WTC11 (cell line): ENCODE results near the gene BTBD7. TPM values are rescaled to one million over a fixed set of nuclear protein-coding genes. Genes with fewer than 3 reads are reported as not detected.

Experiments
- ATAC-seq: fragments of 200-7000 bp; cut with Tn5 transposase; 2 replicates; pipeline ENCODE4 v1.10.0; 2021; ENCODE audit warnings: mild to moderate bottlenecking, moderate library complexity
- CTCF ChIA-PET: fragments of 300-600 bp; sonication (Branson Sonifier 250); formaldehyde crosslinking; loops from one replicate; lab custom pipeline; 2021; ENCODE audit warnings: antibody characterized with exemption; lab: Charles Lee
- POLR2A ChIA-PET: fragments of 350-600 bp; sonication (Branson Sonifier 250); formaldehyde crosslinking; loops from one replicate; lab custom pipeline; 2021; ENCODE audit warnings: antibody characterized with exemption; lab: Charles Lee
- DNase-seq: peaks from one replicate; pipeline ENCODE4 v3.0.0; 2021; ENCODE audit warnings: low spot score
- H3K27ac Mint-ChIP-seq: 2 replicates; pipeline ENCODE4 v1.8.0; 2021; ENCODE audit warnings: mixed read lengths
- H3K27me3 Mint-ChIP-seq: 2 replicates; pipeline ENCODE4 v1.8.0; 2021; ENCODE audit warnings: low read depth, mild to moderate bottlenecking, moderate library complexity, mixed read lengths
- H3K36me3 Mint-ChIP-seq: 2 replicates; pipeline ENCODE4 v1.8.0; 2021; ENCODE audit warnings: mixed read lengths
- H3K4me1 Mint-ChIP-seq: 2 replicates; pipeline ENCODE4 v1.8.0; 2022; ENCODE audit warnings: mixed read lengths
- H3K4me3 Mint-ChIP-seq: 2 replicates; pipeline ENCODE4 v1.8.0; 2021; ENCODE audit warnings: mild to moderate bottlenecking, moderate library complexity, mixed read lengths
- H3K9me3 Mint-ChIP-seq: 2 replicates; pipeline ENCODE4 v1.8.0; 2021; ENCODE audit warnings: mixed read lengths
- ATF3 ChIP-seq: sonication (generic); formaldehyde crosslinking; conservative IDR thresholded peaks from 2 replicates; pipeline ENCODE4 v1.8.1; 2022; ENCODE audit warnings: mild to moderate bottlenecking, missing genetic modification reagents
- CBFB ChIP-seq: sonication (generic); formaldehyde crosslinking; IDR thresholded peaks from 2 replicates; pipeline ENCODE4 v1.8.1; 2022; ENCODE audit warnings: mild to moderate bottlenecking, low read depth, missing genetic modification reagents
- ETV6 ChIP-seq: sonication (generic); formaldehyde crosslinking; IDR thresholded peaks from 2 replicates; pipeline ENCODE4 v1.8.1; 2022; ENCODE audit warnings: mild to moderate bottlenecking, missing genetic modification reagents
- NR1H2 ChIP-seq: sonication (generic); formaldehyde crosslinking; IDR thresholded peaks from 2 replicates; pipeline ENCODE4 v1.9.0; 2021; ENCODE audit warnings: mild to moderate bottlenecking, moderate library complexity, missing genetic modification reagents
- OVOL2 ChIP-seq: fragments of 250-450 bp; sonication (Bioruptor Pico); IDR thresholded peaks from 2 replicates; pipeline ENCODE4 v1.9.0; 2021; ENCODE audit warnings: mild to moderate bottlenecking, borderline replicate concordance
- RELA ChIP-seq: sonication (generic); formaldehyde crosslinking; IDR thresholded peaks from 2 replicates; pipeline ENCODE4 v1.8.1; 2022; ENCODE audit warnings: missing genetic modification reagents, mild to moderate bottlenecking, borderline replicate concordance
- STAT6 ChIP-seq: sonication (generic); formaldehyde crosslinking; conservative IDR thresholded peaks from 2 replicates; pipeline ENCODE4 v1.8.1; 2023; ENCODE audit warnings: mild to moderate bottlenecking, low read depth, missing genetic modification reagents, moderate library complexity
- TP53 ChIP-seq: sonication (generic); formaldehyde crosslinking; IDR thresholded peaks from 2 replicates; pipeline ENCODE4 v1.8.1; 2023; ENCODE audit warnings: mild to moderate bottlenecking, missing genetic modification reagents
- ZNF138 ChIP-seq: sonication (generic); formaldehyde crosslinking; conservative IDR thresholded peaks from 2 replicates; pipeline ENCODE4 v1.8.1; 2022; ENCODE audit warnings: mild to moderate bottlenecking, moderate library complexity, missing genetic modification reagents
- ZNF219 ChIP-seq: sonication (generic); formaldehyde crosslinking; IDR thresholded peaks from 2 replicates; pipeline ENCODE4 v1.8.0; 2023; ENCODE audit warnings: missing genetic modification reagents, mild to moderate bottlenecking, borderline replicate concordance
- ZNF317 ChIP-seq: sonication (generic); formaldehyde crosslinking; IDR thresholded peaks from 2 replicates; pipeline ENCODE4 v1.8.1; 2023; ENCODE audit warnings: low read depth, mild to moderate bottlenecking, moderate library complexity, missing genetic modification reagents, borderline replicate concordance
- ZNF512 ChIP-seq: sonication (generic); formaldehyde crosslinking; IDR thresholded peaks from 2 replicates; pipeline ENCODE4 v1.8.1; 2022; ENCODE audit warnings: missing genetic modification reagents, borderline replicate concordance
- total RNA-seq: library from RNA; stranded (reverse); gene quantifications from 3 replicates; pipeline ENCODE4 v1.2.3, GENCODE V29; 2021
- TF ChIP-seq, protein P1 (sequence below): sonication (generic); formaldehyde crosslinking; IDR thresholded peaks from 2 replicates; pipeline ENCODE4 v1.8.0; 2022; ENCODE audit warnings: mild to moderate bottlenecking, missing genetic modification reagents
- TF ChIP-seq, protein P2 (sequence below): fragments of 250-450 bp; sonication (Bioruptor Pico); IDR thresholded peaks from 2 replicates; pipeline ENCODE4 v1.9.0; 2021; ENCODE audit warnings: mild to moderate bottlenecking, borderline replicate concordance
- TF ChIP-seq, protein P3 (sequence below): fragments of 250-450 bp; sonication (Bioruptor Pico); IDR thresholded peaks from 2 replicates; pipeline ENCODE4 v1.9.0; 2021; ENCODE audit warnings: mild to moderate bottlenecking
- TF ChIP-seq, protein P4 (sequence below): sonication (generic); formaldehyde crosslinking; IDR thresholded peaks from 2 replicates; pipeline ENCODE4 v1.8.1; 2023; ENCODE audit warnings: mild to moderate bottlenecking, missing genetic modification reagents, moderate library complexity

The BTBD7 gene
- total RNA-seq, 1 experiment from 2014 or later, result 34.1 TPM

- TF ChIP-seq, protein P1, sequence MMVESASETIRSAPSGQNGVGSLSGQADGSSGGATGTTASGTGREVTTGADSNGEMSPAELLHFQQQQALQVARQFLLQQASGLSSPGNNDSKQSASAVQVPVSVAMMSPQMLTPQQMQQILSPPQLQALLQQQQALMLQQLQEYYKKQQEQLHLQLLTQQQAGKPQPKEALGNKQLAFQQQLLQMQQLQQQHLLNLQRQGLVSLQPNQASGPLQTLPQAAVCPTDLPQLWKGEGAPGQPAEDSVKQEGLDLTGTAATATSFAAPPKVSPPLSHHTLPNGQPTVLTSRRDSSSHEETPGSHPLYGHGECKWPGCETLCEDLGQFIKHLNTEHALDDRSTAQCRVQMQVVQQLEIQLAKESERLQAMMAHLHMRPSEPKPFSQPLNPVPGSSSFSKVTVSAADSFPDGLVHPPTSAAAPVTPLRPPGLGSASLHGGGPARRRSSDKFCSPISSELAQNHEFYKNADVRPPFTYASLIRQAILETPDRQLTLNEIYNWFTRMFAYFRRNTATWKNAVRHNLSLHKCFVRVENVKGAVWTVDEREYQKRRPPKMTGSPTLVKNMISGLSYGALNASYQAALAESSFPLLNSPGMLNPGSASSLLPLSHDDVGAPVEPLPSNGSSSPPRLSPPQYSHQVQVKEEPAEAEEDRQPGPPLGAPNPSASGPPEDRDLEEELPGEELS (CRISPR knock-in tag), result no peak
- no peak for TF ChIP-seq ETV6 (CRISPR knock-in tag)
- no peak for TF ChIP-seq STAT6
- TF ChIP-seq ZNF138 (CRISPR knock-in tag), result no peak
- TF ChIP-seq TP53 (CRISPR knock-in tag), result no peak
- TF ChIP-seq ATF3 (CRISPR knock-in tag), result no peak
- no peak for TF ChIP-seq ZNF219
- no peak for TF ChIP-seq ZNF512 (CRISPR knock-in tag)
- Mint-ChIP-seq H3K4me1 (peaks cover 33% of the 10 kb centered on the region), H3K4me3 (no peak overlapping the region), H3K27ac (peak overlapping the region; percentile 73), H3K27me3 (peaks cover 2% of the 10 kb centered on the region; the same call in 1 of the 2 replicates), H3K9me3 (peaks cover 52% of the 10 kb centered on the region), H3K36me3 (peaks cover 56% of the 10 kb centered on the region)
- POLR2A ChIA-PET, result no interaction called here
- CTCF ChIA-PET, result interaction anchor here (1.1 kb wide), 1 partner anchor 136 kb away, joined by 6 read pairs; the partner anchor contains the start of gene UBR7
- ATAC-seq (no peak), DNase-seq (no peak)
These were observed 10.4 kb upstream of the BTBD7 start for GRCh38 chr14:93343266-93343665.

GRCh38 chr14:93337884-93338283 is 5.0 kb upstream of the BTBD7 start:
- H3K4me3 Mint-ChIP-seq, result no peak overlapping the region
- H3K27me3 Mint-ChIP-seq, result peaks cover 2% of the 10 kb centered on the region; the same call in 1 of the 2 replicates
- ATAC-seq, result no peak
- CTCF ChIA-PET, result interaction anchor here (0.8 to 1.0 kb wide), 3 partner anchors 11 to 35 kb away, joined by 3 read pairs; no protein-coding TSS in a partner anchor
- DNase-seq, result no peak
- peaks cover 60% of the 10 kb centered on the region for H3K36me3 Mint-ChIP-seq
- H3K9me3 Mint-ChIP-seq, result peaks cover 45% of the 10 kb centered on the region
- peak overlapping the region; percentile 57; the same call in 1 of the 2 replicates for H3K27ac Mint-ChIP-seq
- POLR2A ChIA-PET, result no interaction called here
- H3K4me1 Mint-ChIP-seq, result peaks cover 29% of the 10 kb centered on the region
- no peak for TF ChIP-seq ZNF219
- TF ChIP-seq ZNF317 (CRISPR knock-in tag), result no peak
- no peak for TF ChIP-seq CBFB (CRISPR knock-in tag)
- no peak for TF ChIP-seq NR1H2 (CRISPR knock-in tag)
- no peak for TF ChIP-seq OVOL2 (CRISPR knock-in tag)
- no peak for TF ChIP-seq RELA (CRISPR knock-in tag)
- TF ChIP-seq STAT6, result no peak
- TF ChIP-seq, protein P2, sequence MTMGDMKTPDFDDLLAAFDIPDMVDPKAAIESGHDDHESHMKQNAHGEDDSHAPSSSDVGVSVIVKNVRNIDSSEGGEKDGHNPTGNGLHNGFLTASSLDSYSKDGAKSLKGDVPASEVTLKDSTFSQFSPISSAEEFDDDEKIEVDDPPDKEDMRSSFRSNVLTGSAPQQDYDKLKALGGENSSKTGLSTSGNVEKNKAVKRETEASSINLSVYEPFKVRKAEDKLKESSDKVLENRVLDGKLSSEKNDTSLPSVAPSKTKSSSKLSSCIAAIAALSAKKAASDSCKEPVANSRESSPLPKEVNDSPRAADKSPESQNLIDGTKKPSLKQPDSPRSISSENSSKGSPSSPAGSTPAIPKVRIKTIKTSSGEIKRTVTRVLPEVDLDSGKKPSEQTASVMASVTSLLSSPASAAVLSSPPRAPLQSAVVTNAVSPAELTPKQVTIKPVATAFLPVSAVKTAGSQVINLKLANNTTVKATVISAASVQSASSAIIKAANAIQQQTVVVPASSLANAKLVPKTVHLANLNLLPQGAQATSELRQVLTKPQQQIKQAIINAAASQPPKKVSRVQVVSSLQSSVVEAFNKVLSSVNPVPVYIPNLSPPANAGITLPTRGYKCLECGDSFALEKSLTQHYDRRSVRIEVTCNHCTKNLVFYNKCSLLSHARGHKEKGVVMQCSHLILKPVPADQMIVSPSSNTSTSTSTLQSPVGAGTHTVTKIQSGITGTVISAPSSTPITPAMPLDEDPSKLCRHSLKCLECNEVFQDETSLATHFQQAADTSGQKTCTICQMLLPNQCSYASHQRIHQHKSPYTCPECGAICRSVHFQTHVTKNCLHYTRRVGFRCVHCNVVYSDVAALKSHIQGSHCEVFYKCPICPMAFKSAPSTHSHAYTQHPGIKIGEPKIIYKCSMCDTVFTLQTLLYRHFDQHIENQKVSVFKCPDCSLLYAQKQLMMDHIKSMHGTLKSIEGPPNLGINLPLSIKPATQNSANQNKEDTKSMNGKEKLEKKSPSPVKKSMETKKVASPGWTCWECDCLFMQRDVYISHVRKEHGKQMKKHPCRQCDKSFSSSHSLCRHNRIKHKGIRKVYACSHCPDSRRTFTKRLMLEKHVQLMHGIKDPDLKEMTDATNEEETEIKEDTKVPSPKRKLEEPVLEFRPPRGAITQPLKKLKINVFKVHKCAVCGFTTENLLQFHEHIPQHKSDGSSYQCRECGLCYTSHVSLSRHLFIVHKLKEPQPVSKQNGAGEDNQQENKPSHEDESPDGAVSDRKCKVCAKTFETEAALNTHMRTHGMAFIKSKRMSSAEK (CRISPR knock-in tag), result no peak
- TF ChIP-seq, protein P3, sequence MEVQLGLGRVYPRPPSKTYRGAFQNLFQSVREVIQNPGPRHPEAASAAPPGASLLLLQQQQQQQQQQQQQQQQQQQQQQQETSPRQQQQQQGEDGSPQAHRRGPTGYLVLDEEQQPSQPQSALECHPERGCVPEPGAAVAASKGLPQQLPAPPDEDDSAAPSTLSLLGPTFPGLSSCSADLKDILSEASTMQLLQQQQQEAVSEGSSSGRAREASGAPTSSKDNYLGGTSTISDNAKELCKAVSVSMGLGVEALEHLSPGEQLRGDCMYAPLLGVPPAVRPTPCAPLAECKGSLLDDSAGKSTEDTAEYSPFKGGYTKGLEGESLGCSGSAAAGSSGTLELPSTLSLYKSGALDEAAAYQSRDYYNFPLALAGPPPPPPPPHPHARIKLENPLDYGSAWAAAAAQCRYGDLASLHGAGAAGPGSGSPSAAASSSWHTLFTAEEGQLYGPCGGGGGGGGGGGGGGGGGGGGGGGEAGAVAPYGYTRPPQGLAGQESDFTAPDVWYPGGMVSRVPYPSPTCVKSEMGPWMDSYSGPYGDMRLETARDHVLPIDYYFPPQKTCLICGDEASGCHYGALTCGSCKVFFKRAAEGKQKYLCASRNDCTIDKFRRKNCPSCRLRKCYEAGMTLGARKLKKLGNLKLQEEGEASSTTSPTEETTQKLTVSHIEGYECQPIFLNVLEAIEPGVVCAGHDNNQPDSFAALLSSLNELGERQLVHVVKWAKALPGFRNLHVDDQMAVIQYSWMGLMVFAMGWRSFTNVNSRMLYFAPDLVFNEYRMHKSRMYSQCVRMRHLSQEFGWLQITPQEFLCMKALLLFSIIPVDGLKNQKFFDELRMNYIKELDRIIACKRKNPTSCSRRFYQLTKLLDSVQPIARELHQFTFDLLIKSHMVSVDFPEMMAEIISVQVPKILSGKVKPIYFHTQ, result no peak
- TF ChIP-seq, protein P4, sequence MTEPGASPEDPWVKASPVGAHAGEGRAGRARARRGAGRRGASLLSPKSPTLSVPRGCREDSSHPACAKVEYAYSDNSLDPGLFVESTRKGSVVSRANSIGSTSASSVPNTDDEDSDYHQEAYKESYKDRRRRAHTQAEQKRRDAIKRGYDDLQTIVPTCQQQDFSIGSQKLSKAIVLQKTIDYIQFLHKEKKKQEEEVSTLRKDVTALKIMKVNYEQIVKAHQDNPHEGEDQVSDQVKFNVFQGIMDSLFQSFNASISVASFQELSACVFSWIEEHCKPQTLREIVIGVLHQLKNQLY (CRISPR knock-in tag), result no peak
